ENCODE results near the gene TOMM7. TPM values are rescaled to one million over a fixed set of nuclear protein-coding genes. Genes with fewer than 3 reads are reported as not detected.

Gene TOMM7
- total RNA-seq, 1 donor from 2014 or later, result 65.1 TPM

DNA sequence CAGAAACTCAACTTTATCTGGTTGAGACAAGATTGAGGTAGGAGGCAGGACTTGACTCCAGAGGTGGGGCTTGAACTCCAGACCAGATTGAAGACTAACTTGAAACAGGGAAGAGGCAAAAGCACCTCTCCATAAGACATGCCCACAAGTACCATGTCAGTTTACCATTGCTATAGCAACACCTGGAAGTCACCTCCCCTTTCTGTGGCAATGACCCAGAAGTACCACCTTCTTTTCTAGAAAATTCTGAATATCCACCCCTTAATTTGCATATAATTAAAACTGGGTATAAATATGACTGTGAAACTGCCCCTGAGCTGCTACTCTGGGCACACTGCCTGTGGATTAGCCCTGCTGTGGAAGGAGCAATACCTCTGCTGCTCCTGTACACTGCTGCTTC is 4.9 kb upstream of the TOMM7 start:
- Histone ChIP-seq H3K4me1 (no peaks in the 10 kb centered on the region), H3K9me3 (no peaks in the 10 kb centered on the region), H3K4me3 (no peak overlapping the region), H3K27me3 (no peaks in the 10 kb centered on the region), H3K27ac (no peak overlapping the region), H3K36me3 (no peaks in the 10 kb centered on the region)
- TF ChIP-seq, protein P1, sequence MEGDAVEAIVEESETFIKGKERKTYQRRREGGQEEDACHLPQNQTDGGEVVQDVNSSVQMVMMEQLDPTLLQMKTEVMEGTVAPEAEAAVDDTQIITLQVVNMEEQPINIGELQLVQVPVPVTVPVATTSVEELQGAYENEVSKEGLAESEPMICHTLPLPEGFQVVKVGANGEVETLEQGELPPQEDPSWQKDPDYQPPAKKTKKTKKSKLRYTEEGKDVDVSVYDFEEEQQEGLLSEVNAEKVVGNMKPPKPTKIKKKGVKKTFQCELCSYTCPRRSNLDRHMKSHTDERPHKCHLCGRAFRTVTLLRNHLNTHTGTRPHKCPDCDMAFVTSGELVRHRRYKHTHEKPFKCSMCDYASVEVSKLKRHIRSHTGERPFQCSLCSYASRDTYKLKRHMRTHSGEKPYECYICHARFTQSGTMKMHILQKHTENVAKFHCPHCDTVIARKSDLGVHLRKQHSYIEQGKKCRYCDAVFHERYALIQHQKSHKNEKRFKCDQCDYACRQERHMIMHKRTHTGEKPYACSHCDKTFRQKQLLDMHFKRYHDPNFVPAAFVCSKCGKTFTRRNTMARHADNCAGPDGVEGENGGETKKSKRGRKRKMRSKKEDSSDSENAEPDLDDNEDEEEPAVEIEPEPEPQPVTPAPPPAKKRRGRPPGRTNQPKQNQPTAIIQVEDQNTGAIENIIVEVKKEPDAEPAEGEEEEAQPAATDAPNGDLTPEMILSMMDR (IDR thresholded peaks at IDR 0.05), result no peak
- intact Hi-C loops (cut with DNase I), result no loop called here
- no peak for DNase-seq (ENCODE audit: low spot score in 2 of 2)

GRCh38 chr7:22826593-22826992 is 3.9 kb upstream of the TOMM7 start:
- Histone ChIP-seq H3K36me3 (no peaks in the 10 kb centered on the region), H3K9me3 (no peaks in the 10 kb centered on the region), H3K27me3 (no peaks in the 10 kb centered on the region), H3K4me1 (peaks cover 0 to 1% of the 10 kb centered on the region in 2 donors), H3K27ac (no peak overlapping the region), H3K4me3 (no peak overlapping the region)
- TF ChIP-seq, protein P1 (IDR thresholded peaks at IDR 0.05), result no peak
- DNase-seq (ENCODE audit: low spot score in 2 of 2), result no peak
- intact Hi-C loops (cut with DNase I), result no loop called here

DNA sequence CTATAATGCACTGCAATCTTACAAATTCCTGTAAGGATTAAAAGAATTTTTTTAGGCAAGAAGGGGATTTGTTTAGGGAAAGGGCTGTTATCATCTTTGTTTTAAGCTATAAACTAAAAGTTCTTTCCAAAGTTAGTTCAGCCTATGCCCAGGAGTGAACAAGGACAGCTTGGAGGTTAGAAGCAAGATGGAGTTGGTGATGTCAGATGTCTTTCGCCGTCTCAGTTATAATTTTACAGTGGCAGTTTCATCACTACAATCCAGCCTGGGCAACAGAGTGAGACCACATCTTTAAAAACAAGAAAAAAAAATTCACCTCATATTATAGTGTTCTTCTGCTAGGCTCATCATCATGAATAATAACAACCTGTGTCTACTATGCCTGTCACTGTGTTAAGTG is 2.1 kb upstream of the TOMM7 start:
- TF ChIP-seq, protein P1 (IDR thresholded peaks at IDR 0.05), result no peak
- Histone ChIP-seq H3K27ac (no peak overlapping the region), H3K27me3 (no peaks in the 10 kb centered on the region), H3K4me1 (peaks cover 3 to 9% of the 10 kb centered on the region in 2 donors), H3K9me3 (no peaks in the 10 kb centered on the region), H3K36me3 (no peaks in the 10 kb centered on the region), H3K4me3 (no peak overlapping the region)
- intact Hi-C loops (cut with DNase I), result loop anchor here (5.0 kb wide), 1 partner anchor 97 kb away; the partner anchor contains the start of gene IL6
- no peak for DNase-seq (ENCODE audit: low spot score in 2 of 2)

DNA sequence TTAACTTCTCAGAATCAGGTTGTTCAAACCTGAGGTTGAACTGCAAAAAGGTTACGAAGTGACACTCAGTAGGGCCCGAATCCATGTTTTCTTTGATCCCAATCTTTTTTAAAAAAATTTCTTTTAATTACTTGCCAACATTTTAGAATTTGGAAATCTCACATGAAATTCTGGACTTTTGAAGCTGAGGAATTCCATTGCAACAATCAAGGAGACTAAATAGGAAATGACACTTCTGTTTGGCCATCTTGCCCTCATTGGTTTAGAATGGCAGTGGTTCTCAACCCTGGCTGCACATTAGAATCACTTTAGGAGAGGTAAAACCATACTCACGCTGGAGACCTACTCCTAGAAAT is 471 bp upstream of the TOMM7 start:
- H3K36me3 ChIP-seq, result no peaks in the 10 kb centered on the region
- no peak for DNase-seq (ENCODE audit: low spot score in 2 of 2)
- TF ChIP-seq, protein P1 (IDR thresholded peaks at IDR 0.05), result no peak
- H3K27ac ChIP-seq, result peak overlapping the region; percentile 35 to 80
- no peaks in the 10 kb centered on the region for H3K9me3 ChIP-seq
- no peaks in the 10 kb centered on the region for H3K27me3 ChIP-seq
- peaks cover 3 to 9% of the 10 kb centered on the region in 2 donors for H3K4me1 ChIP-seq
- peak overlapping the region; percentile 74 to 86 for H3K4me3 ChIP-seq
- intact Hi-C loops (cut with DNase I), result loop anchor here (2.0 to 5.0 kb wide), 4 partner anchors 32 to 234 kb away; partner anchors contain the start of genes HYCC1 and IL6

DNA sequence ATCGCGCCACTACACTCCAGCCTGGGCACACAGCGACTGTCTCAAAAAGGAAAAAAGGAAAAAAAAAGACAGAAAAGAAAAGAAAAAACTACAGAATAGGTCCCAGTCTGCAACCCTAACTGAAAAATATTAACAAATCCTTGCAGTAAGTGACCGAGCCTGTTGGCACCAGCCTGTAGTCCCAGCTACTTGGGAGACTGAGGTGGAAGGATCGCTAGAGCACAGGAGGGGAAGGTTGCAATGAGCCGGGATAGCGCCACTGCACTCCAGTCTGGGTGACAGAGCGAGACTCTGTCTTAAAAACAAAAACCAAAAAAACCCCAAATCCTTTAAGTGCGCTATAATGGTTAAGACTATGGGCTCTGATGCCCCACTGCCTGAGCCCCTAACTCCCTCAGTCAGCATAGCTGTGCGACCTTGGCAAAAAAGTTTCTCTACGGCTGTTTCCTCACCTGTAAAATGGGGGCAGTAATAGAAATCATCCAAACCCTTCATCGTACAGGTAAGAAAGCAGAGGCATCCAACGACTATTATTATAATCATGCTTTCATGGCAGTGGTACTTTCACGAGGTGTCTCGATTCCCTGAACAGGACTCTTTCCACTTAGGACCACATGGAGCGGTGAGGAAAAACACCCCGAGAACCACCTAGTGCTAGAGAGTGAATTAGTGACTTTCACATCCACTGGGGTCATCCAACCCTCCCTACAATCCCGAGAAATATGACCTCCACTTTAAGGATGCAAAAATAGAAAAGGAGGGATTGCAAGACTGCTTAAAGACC is 755 bp downstream of the TOMM7 start:
- Histone ChIP-seq H3K27ac (peak overlapping the region; percentile 67 to 80), H3K36me3 (peaks cover 5 to 9% of the 10 kb centered on the region in 2 donors), H3K4me3 (peak overlapping the region; percentile 74 to 86), H3K4me1 (peaks cover 3 to 9% of the 10 kb centered on the region in 2 donors), H3K27me3 (no peaks in the 10 kb centered on the region), H3K9me3 (no peaks in the 10 kb centered on the region)
- TF ChIP-seq, protein P1 (IDR thresholded peaks at IDR 0.05), result no peak
- intact Hi-C loops (cut with DNase I), result loop anchor here (1.0 to 5.0 kb wide), 5 partner anchors 33 to 261 kb away; partner anchors contain the start of genes HYCC1 and IL6
- DNase-seq (ENCODE audit: low spot score in 2 of 2), result no peak

Measured in ascending aorta (tissue), 2 donors.